Prostate gland (tissue), 2 donors: ENCODE measurements around the gene RUVBL1. TPM values are rescaled to one million over a fixed set of nuclear protein-coding genes. Genes with fewer than 3 reads are reported as not detected.

Source experiments
- DNase-seq: peaks from one replicate; pipeline ENCODE4 v3.0.0-alpha.2; 2019; ENCODE audit warnings: low spot score
- H3K27ac ChIP-seq, 2 donors: fragments of 200-600 bp; sonication (generic); 2 replicates each; pipeline ENCODE4 v1.5.1; 2017 to 2019
- H3K27me3 ChIP-seq: fragments of 200-600 bp; sonication (generic); replicated peaks from 2 replicates; pipeline ENCODE4 v1.5.1; 2019; ENCODE audit not compliant: insufficient read depth
- H3K36me3 ChIP-seq, 2 donors: fragments of 200-600 bp; sonication (generic); 1 replicate in 1 of 2; 2 replicates in 1 of 2; pipeline versions ENCODE4 v1.5.1 to v1.8.1; 2017 to 2019
- H3K4me1 ChIP-seq: fragments of 200-600 bp; sonication (generic); replicated peaks from 2 replicates; pipeline ENCODE4 v1.5.1; 2019
- H3K4me3 ChIP-seq, 2 donors: fragments of 200-600 bp; sonication (generic); 2 replicates each; pipeline ENCODE4 v1.5.1; 2017 to 2019
- H3K9me3 ChIP-seq: fragments of 200-600 bp; sonication (generic); 2 replicates; pipeline ENCODE4 v1.5.1; 2017
- POLR2A ChIP-seq: fragments of 450-650 bp; IDR thresholded peaks from one replicate; pipeline ENCODE4 v1.6.1; 2016; ENCODE audit warnings: antibody characterized with exemption, mild to moderate bottlenecking
- POLR2AphosphoS5 ChIP-seq: sonication (generic); formaldehyde crosslinking; IDR thresholded peaks from one replicate; pipeline ENCODE4 v1.6.1; 2017; ENCODE audit warnings: antibody characterized with exemption
- WGBS: methylation state at CpG from one replicate; pipeline ENCODE4 v1.1.5; 2018; 5-methylcytosine and 5-hydroxymethylcytosine counted together
- intact Hi-C: fragments of 100-400 bp; cut with DNase I; formaldehyde crosslinking; loops from one replicate; pipeline ENCODE4 v1.14.2; 2022
- total RNA-seq, 2 donors: library from RNA; depleted of rRNA; stranded (reverse); fragments of >200 nt; gene quantifications; one replicate each; pipeline ENCODE4 v1.1.0, GENCODE V29; 2016
- TF ChIP-seq, protein P1 (sequence below), 4 experiments: fragments of 200-600 bp in 2 of 4; fragments of 450-650 bp in 2 of 4; sonication (generic) in 2 of 4; IDR thresholded peaks; 1 replicate in 3 of 4; 2 replicates in 1 of 4; pipeline ENCODE4 v1.5.1; 2016 to 2019; ENCODE audit warnings: antibody characterized with exemption in 4 of 4, mild to moderate bottlenecking in 2 of 4, moderate library complexity in 2 of 4

RUVBL1 gene
- total RNA-seq, 2 donors from 2014 or later, result 24.0 to 28.1 TPM

DNA sequence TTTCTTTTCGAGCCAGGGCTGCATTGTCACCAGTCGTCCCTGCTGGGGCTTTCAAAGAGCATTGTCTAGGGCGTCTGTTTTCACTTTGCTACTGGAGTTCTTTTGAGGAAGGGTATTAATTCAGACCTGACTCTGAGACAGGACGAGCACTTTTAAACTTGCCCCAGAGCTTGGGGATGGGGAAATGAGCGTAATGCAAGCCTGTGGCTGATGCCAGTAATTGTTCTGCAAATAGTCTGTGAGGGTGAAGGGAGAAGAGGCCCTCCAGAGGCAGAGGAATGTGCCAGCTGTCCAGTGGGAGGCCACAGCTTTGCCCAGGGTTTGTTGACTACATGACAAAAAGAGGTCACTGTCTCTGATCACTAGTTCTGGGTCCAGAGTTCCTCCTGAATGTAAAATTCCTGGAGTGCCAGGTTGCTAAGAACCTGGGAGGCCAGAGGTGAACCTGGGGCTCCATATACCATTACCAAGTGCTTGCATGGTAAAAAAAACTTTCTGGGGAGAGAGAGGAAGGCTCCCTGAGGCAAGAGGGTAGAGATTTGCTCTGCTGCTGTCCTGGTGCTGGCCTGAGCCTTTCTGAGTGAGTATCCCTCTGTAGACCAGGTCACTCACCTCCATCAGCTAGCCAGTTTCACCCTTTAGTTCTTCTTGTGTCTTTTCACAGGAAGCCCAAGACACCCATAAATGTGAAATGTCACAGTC lies 44.5 kb upstream of the RUVBL1 start:
- TF ChIP-seq POLR2AphosphoS5 (no peak), POLR2A (no peak)
- TF ChIP-seq, protein P1, sequence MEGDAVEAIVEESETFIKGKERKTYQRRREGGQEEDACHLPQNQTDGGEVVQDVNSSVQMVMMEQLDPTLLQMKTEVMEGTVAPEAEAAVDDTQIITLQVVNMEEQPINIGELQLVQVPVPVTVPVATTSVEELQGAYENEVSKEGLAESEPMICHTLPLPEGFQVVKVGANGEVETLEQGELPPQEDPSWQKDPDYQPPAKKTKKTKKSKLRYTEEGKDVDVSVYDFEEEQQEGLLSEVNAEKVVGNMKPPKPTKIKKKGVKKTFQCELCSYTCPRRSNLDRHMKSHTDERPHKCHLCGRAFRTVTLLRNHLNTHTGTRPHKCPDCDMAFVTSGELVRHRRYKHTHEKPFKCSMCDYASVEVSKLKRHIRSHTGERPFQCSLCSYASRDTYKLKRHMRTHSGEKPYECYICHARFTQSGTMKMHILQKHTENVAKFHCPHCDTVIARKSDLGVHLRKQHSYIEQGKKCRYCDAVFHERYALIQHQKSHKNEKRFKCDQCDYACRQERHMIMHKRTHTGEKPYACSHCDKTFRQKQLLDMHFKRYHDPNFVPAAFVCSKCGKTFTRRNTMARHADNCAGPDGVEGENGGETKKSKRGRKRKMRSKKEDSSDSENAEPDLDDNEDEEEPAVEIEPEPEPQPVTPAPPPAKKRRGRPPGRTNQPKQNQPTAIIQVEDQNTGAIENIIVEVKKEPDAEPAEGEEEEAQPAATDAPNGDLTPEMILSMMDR (IDR thresholded peaks at IDR 0.05), result no peak
- no peak for DNase-seq
- Histone ChIP-seq H3K27ac (no peak overlapping the region), H3K27me3 (no peaks in the 10 kb centered on the region), H3K4me1 (no peaks in the 10 kb centered on the region), H3K4me3 (no peak overlapping the region), H3K36me3 (no peaks in the 10 kb centered on the region), H3K9me3 (no peaks in the 10 kb centered on the region)
- WGBS, result 62% methylated on average over 5 of the region's 5 CpGs
- intact Hi-C loops, result no loop called here

DNA sequence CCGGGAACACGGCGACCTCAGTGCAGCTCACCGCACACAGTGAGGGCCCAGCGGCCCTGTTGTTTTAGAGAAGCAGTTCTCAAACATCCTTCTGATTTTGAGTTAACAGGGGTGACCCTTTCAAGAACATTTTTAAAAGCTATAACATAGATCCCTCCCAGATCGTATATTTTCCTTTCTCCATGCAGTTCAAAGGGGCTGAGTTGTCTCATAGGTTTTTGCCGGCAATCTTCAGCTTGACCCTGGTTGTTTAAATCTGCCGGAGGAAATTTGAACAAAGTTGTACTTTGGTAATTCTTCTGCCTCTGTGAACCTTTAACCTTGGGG lies 44.0 kb upstream of the RUVBL1 start:
- TF ChIP-seq POLR2AphosphoS5 (no peak), POLR2A (no peak)
- TF ChIP-seq, protein P1 (IDR thresholded peaks at IDR 0.05), result no peak
- no peaks in the 10 kb centered on the region for H3K36me3 ChIP-seq
- intact Hi-C loops, result no loop called here
- H3K27ac ChIP-seq, result no peak overlapping the region
- 82% methylated on average over 8 of the region's 8 CpGs for WGBS
- H3K4me3 ChIP-seq, result no peak overlapping the region
- H3K27me3 ChIP-seq, result no peaks in the 10 kb centered on the region
- H3K9me3 ChIP-seq, result no peaks in the 10 kb centered on the region
- no peak for DNase-seq
- H3K4me1 ChIP-seq, result no peaks in the 10 kb centered on the region

DNA sequence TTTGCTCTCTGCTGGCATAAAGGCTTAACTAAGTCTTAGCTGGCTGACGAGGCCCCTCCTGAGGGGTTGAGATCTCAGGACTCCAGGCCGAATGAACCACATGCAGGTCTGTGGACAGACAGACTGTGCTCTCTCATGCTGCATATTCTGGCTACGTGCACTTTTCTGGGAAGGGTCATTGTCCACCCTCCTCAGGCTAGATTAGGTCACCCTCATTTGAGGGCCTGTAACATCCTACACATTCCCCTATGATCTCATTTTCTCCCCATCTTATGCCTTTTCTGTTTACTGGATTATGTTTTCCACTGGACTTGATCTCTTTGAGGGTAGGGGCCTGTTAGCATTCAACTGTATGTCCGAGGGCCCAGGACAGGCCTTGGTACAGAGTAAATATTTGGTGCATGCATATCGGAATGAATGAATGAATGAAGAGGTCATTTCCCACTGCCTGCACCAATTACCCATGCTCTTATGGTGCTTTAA lies 43.4 kb upstream of the RUVBL1 start:
- Histone ChIP-seq H3K36me3 (no peaks in the 10 kb centered on the region), H3K27me3 (no peaks in the 10 kb centered on the region), H3K4me1 (no peaks in the 10 kb centered on the region), H3K27ac (no peak overlapping the region), H3K4me3 (no peak overlapping the region), H3K9me3 (no peaks in the 10 kb centered on the region)
- intact Hi-C loops, result no loop called here
- TF ChIP-seq POLR2AphosphoS5, result no peak
- WGBS, result 89% methylated on average over 5 of the region's 5 CpGs
- DNase-seq, result no peak

DNA sequence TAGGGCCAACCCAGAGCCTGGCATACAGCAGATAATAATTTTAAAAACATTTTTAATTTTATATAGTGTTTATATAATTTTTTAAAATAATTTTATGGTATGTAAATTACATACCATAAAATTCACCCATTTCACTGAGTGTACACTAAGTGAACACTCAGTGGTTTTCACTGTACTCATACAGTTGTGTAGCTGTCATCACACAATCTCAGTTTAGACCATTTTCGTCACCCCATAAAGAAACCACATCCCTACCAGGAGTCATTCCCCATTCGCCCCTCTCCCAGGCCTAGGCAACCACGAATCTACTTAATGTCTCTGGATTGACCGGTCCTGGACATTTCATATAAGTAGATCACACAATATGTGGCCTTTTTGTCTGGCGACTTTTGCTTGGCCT lies 39.8 kb upstream of the RUVBL1 start:
- DNase-seq, result no peak
- Histone ChIP-seq H3K27ac (no peak overlapping the region), H3K9me3 (no peaks in the 10 kb centered on the region), H3K4me3 (no peak overlapping the region), H3K4me1 (no peaks in the 10 kb centered on the region), H3K36me3 (no peaks in the 10 kb centered on the region), H3K27me3 (no peaks in the 10 kb centered on the region)
- intact Hi-C loops, result no loop called here
- WGBS, result 96% methylated on average over 5 of the region's 5 CpGs
- TF ChIP-seq, protein P1 (IDR thresholded peaks at IDR 0.05), result no peak
- TF ChIP-seq POLR2AphosphoS5, result no peak

DNA sequence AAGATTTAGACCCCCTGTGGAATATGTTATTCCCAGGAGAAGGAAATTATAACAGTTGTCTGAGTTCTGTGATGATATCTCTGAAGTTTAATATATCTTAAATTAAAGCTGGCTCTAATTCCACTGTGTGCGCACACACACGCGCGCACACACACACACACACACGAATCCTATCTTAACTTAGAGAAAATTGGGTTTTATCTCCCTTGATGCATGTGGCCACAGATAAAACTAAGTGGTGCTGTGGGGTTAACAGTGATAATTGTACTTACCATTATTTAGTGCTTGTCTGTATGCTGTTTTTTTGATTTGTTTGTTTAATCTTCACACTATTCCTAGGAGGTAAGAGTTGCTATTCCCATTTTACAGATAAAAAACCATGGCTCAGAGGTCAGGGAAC lies 37.0 kb upstream of the RUVBL1 start:
- TF ChIP-seq POLR2AphosphoS5, result no peak
- no peak for TF ChIP-seq POLR2A
- TF ChIP-seq, protein P1 (IDR thresholded peaks at IDR 0.05), result no peak
- Histone ChIP-seq H3K4me1 (no peaks in the 10 kb centered on the region), H3K36me3 (no peaks in the 10 kb centered on the region), H3K4me3 (no peak overlapping the region), H3K27ac (no peak overlapping the region), H3K9me3 (no peaks in the 10 kb centered on the region), H3K27me3 (no peaks in the 10 kb centered on the region)
- intact Hi-C loops, result no loop called here
- 93% methylated on average over 5 of the region's 5 CpGs for WGBS
- no peak for DNase-seq
